Nucleus accumbens (tissue), 56 donors: ENCODE data around the gene BRAF.
"Not testable (repeated sequence)": the region's sequence is repeated elsewhere in the genome, so short reads cannot be mapped to it uniquely, and the experiment has no call there.

ENCODE experiments used
- DNase-seq, 56 donors: peaks; one replicate each; lab custom pipeline; 2025; lab: John Stamatoyannopoulos, UW

BRAF gene

GRCh38 chr7:140810385-140810784 is 114.3 kb downstream of the BRAF start:
- DNase-seq = no peak

GRCh38 chr7:140778975-140779374 is 145.8 kb downstream of the BRAF start:
- DNase-seq = no peak

DNA sequence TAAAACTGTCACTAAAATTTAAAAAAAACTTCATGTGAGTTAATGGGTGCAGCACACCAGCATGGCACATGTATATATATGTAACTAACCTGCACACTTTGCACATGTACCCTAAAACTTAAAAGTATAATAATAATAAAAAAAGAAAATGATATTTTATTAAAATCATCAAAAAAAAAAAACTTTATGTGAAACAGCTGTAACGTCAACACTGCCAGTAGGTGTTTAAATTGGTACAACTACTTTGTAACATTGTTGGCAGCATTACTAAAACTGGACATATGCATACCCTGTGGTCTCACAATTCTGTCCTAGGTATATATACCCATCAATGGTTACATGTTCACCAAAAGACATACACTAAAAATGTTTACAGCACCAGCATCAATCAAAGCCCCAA is 146.2 kb downstream of the BRAF start:
- DNase-seq = no peak

DNA sequence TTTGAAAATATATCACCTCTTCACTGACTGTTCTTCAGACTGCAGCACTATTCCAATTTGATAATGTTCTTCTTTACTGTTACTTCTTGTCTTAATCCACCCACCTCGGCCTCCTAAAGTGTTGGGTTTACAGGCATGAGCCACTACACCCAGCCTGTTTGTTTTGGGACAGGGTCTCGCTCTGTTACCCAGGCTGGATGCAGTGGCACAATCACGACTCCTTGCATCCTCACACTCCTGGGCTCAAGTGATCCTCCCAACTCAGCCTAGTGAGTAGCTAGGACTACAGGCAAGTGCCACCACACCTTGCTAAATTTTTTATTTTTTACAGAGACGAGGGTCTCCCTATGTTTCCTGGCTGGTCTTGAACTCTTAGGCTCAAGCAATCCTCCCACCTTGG is 150.4 kb downstream of the BRAF start:
- DNase-seq = no peak

DNA sequence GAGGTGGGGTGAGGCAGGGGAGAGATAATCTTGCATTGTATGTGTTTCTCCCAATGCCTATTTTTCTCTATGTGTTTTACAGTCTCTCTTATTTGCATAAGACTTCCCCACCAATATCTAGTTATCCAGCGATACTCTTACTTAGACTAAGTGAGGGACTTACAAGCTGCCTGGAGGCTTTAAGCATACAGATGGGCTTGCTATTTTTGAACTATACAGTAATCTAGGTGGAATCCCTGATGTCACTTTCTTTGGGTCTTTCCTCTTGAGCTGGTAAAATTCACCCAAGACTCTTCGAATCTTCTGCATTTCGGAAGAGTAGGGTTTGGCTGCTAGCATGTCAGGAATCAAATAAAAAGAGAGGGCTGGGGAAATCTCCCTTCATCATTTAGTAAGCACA is 151.6 kb downstream of the BRAF start:
- no peak for DNase-seq

DNA sequence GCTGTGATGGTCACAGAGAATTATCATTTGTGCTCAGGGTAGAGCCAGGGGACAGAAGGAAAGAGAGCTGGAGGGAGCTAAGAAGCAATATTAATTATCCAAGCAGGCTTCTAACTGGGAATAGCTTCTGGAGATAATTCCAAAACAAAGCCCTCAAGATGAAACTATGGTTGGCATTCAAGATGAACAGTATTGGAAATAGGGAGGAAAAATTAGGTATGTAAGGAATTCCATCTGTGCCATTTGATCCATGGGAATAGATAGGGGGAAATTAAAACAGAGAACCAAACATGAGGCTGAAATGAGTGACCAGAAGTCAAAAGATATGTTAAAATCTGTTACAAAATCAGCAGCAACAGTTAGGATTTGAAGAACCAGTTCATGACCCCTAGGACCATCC is 152.9 kb downstream of the BRAF start:
- DNase-seq = no peak

GRCh38 chr7:140769852-140770251 is 154.9 kb downstream of the BRAF start:
- no peak for DNase-seq

DNA sequence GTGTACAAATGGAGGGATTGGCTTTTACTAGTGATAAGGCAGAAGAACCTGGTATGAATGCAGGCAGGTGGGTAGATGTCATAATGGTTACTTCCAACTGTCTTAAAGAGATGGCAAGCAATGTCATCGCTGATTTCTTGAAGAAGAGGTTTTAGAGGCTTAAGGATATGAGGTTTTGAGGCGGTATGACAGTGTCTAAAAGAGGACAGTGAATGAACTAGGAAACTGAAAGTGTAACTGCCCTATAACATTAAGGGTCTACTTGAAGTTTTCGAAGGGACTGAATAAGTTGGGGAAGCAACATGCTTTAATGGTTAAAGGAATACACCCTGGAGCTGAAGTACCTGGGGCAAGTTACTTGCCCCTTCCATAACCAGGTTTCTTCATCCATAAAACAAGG is 157.3 kb downstream of the BRAF start:
- DNase-seq = no peak

GRCh38 chr7:140765441-140765840 is 159.3 kb downstream of the BRAF start:
- DNase-seq = not testable (repeated sequence)

GRCh38 chr7:140763166-140763565 is 161.6 kb downstream of the BRAF start:
- not testable (repeated sequence) for DNase-seq

- not testable (repeated sequence) for DNase-seq
Observed at GRCh38 chr7:140761375-140761774, 163.4 kb downstream of the BRAF start.

GRCh38 chr7:140754506-140754905 is 170.2 kb downstream of the BRAF start:
- no peak for DNase-seq

DNA sequence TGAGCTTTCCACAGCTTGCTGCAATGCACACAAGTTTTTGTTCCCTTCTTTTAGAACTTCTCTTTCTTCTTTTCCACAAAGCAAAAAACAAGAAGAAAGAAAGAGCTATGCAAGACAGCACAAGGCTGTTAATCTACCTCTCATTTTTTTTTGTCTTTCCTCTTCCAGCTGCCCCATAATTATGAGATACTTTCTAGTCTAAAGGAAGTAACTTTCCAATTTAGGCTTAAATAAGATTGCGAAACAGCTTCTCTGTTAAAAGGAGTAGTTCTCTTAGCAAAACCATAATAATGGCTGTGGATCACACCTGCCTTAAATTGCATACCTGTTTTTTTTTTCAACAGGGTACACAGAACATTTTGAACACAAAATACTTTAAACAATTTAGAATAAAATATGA is 172.2 kb downstream of the BRAF start:
- DNase-seq = no peak

GRCh38 chr7:140746751-140747150 is 178.0 kb downstream of the BRAF start:
- DNase-seq = no peak

GRCh38 chr7:140745266-140746058 is 179.3 kb downstream of the BRAF start:
- DNase-seq = no peak

- no peak for DNase-seq
Observed at GRCh38 chr7:140744005-140744404, 180.7 kb downstream of the BRAF start.

DNA sequence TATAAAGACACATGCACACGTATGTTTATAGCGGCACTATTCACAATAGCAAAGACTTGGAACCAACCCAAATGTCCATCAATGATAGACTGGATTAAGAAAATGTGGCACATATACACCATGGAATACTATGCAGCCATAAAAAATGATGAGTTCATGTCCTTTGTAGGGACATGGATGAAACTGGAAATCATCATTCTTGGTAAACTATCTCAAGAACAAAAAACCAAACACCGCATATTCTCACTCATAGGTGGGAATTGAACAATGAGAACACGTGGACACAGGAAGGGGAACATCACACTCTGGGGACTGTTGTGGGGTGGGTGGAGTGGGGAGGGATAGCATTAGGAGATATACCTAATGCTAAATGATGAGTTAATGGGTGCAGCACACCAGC is 181.5 kb downstream of the BRAF start:
- not testable (repeated sequence) for DNase-seq

DNA sequence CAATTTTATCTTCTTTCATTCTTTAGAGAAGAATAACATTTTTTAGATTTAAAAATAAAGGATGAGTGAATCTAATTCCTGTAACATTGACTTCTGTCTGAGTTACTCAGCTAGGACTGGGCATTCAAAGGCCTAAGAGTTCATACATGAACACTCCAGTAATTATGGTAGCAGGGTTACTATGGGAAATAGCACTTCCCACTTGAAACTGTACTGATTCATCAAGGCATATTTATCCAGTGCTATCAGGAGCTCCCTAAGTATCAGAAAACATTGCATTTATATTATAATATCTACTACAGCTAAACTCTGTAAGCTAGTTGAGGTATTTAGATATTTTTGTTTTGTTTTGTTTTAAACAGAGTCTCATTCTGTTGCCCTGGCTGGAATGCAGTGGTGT is 186.4 kb downstream of the BRAF start:
- no peak for DNase-seq

DNA sequence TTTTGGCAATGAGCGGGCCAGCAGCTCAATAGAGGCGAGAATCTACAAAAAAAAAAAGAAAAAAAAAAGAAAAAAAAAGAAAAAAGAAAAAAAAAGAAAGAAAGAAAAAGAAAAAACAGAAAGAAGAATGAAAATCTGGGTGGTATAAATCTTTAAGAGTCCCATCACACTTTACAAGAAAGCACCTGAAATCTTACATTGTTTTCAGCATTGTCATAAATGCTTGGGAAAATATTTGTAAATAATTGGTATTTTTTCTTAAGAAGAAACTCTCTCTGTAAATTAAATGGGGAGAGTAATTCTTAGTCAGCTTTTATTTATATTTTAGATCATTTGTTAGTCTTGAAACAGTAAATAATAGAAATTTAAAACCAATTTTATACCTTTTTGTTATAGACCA is 190.0 kb downstream of the BRAF start:
- DNase-seq = no peak

- no peak for DNase-seq
Observed at GRCh38 chr7:140734096-140734495, 190.6 kb downstream of the BRAF start.

GRCh38 chr7:140732416-140732815 is 192.3 kb downstream of the BRAF start:
- DNase-seq = no peak

GRCh38 chr7:140726281-140726680 is 198.4 kb downstream of the BRAF start:
- no peak for DNase-seq

GRCh38 chr7:140724706-140725105 is 200.0 kb downstream of the BRAF start:
- no peak for DNase-seq
